Measurements from ENCODE around the gene WDR59.

DNA sequence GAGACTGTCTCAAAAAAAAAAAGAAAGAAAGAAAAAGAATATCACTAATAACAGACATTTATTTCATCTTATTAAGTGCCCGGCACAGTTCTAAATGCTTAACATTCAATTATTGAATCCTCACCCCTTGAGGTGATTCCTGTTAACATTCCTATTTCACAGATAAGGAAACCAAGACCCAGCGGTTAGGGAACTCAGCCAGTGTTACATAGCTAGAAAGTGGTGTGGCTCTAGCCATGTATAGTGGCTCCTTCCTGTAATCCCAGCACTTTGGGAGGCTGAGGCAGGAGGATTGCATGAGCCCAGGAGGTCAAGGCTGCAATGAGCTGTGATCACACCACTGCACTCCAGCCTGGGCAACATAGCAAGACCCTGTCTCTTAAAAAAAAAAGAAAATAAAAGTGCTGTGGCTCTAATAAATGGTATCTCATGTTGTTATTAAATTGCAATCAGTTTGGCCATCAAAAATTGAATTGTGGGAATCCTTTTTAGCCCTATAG, 42.0 kb upstream of the WDR59 start:
- TF ChIP-seq, protein P1, sequence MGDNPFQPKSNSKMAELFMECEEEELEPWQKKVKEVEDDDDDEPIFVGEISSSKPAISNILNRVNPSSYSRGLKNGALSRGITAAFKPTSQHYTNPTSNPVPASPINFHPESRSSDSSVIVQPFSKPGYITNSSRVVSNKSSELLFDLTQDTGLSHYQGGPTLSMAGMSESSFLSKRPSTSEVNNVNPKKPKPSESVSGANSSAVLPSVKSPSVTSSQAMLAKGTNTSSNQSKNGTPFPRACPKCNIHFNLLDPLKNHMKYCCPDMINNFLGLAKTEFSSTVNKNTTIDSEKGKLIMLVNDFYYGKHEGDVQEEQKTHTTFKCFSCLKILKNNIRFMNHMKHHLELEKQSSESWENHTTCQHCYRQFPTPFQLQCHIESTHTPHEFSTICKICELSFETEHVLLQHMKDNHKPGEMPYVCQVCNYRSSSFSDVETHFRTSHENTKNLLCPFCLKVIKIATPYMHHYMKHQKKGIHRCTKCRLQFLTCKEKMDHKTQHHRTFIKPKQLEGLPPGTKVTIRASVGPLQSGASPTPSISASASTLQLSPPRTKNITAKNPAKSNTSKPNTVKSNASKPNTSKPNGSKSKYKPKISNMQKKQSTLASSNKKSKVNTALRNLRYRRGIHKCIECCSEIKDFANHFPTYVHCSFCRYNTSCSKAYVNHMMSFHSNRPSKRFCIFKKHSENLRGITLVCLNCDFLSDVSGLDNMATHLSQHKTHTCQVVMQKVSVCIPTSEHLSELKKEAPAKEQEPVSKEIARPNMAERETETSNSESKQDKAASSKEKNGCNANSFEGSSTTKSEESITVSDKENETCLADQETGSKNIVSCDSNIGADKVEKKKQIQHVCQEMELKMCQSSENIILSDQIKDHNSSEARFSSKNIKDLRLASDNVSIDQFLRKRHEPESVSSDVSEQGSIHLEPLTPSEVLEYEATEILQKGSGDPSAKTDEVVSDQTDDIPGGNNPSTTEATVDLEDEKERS (tag by site-specific recombination; IDR thresholded peaks at IDR 0.05) = no peak
- TF ChIP-seq, protein P2, sequence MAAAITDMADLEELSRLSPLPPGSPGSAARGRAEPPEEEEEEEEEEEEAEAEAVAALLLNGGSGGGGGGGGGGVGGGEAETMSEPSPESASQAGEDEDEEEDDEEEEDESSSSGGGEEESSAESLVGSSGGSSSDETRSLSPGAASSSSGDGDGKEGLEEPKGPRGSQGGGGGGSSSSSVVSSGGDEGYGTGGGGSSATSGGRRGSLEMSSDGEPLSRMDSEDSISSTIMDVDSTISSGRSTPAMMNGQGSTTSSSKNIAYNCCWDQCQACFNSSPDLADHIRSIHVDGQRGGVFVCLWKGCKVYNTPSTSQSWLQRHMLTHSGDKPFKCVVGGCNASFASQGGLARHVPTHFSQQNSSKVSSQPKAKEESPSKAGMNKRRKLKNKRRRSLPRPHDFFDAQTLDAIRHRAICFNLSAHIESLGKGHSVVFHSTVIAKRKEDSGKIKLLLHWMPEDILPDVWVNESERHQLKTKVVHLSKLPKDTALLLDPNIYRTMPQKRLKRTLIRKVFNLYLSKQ (tag by site-specific recombination; IDR thresholded peaks at IDR 0.05; ENCODE audit: borderline replicate concordance) = no peak

All from HEK293 (cell line).